ENCODE measurements around the gene CASR.

- no peak for TF ChIP-seq CTCF (IDR thresholded peaks at IDR 0.05)
- no peak for TF ChIP-seq POLR2AphosphoS5 (IDR thresholded peaks at IDR 0.05)
- no peak for TF ChIP-seq POLR2A (IDR thresholded peaks at IDR 0.05)
Measured at GRCh38 chr3:122272879-122273278, 89.4 kb downstream of the CASR start.

Data from breast epithelium (tissue), 3 donors.